H9 (cell line): ENCODE results near the gene HLA-DOA. TPM values are rescaled to one million over a fixed set of nuclear protein-coding genes. Genes with fewer than 3 reads are reported as not detected.
A peak's percentile ranks its signal among the peaks of the same experiment; 100 is the strongest.

ENCODE experiments used
- DNase-seq: peaks from one replicate; pipeline ENCODE4 v3.0.0-alpha.2; 2017
- H2AFZ ChIP-seq: one replicate; pipeline ENCODE4 v1.6.1; 2013; ENCODE audit warnings: mild to moderate bottlenecking, low read length, control low read depth, moderate library complexity
- H2AK5ac ChIP-seq: 2 replicates; pipeline ENCODE4 v1.6.1; 2013; ENCODE audit warnings: low read length, control low read depth, mixed read lengths; ENCODE audit not compliant: insufficient read length
- H2BK120ac ChIP-seq: one replicate; pipeline ENCODE4 v1.6.1; 2013; ENCODE audit warnings: low read depth, mild to moderate bottlenecking, low read length, control low read depth, inconsistent platforms; ENCODE audit not compliant: poor library complexity, severe bottlenecking
- H2BK12ac ChIP-seq: 2 replicates; pipeline ENCODE4 v1.6.1; 2013; ENCODE audit warnings: low read length, control low read depth, mixed read lengths, low read depth; ENCODE audit not compliant: insufficient read length
- H2BK15ac ChIP-seq: 2 replicates; pipeline ENCODE4 v1.6.1; 2013; ENCODE audit warnings: low read depth, low read length, control low read depth
- H2BK20ac ChIP-seq: one replicate; pipeline ENCODE4 v1.6.1; 2013; ENCODE audit warnings: low read depth, mild to moderate bottlenecking, low read length, control low read depth, inconsistent platforms; ENCODE audit not compliant: poor library complexity, severe bottlenecking
- H2BK5ac ChIP-seq: 2 replicates; pipeline ENCODE4 v1.6.1; 2013; ENCODE audit warnings: low read length, control low read depth, mixed read lengths; ENCODE audit not compliant: insufficient read length
- H3K14ac ChIP-seq: 2 replicates; pipeline ENCODE4 v1.6.1; 2013; ENCODE audit warnings: low read length, control low read depth; ENCODE audit not compliant: insufficient read depth
- H3K18ac ChIP-seq: 2 replicates; pipeline ENCODE4 v1.6.1; 2013; ENCODE audit warnings: low read depth, mild to moderate bottlenecking, mixed read lengths, low read length, control low read depth; ENCODE audit not compliant: insufficient read length
- H3K23ac ChIP-seq: 2 replicates; pipeline ENCODE4 v1.6.1; 2013; ENCODE audit warnings: low read length, control low read depth, mixed read lengths, low read depth; ENCODE audit not compliant: insufficient read length
- H3K23me2 ChIP-seq: 2 replicates; pipeline ENCODE4 v1.6.1; 2013; ENCODE audit warnings: low read depth, mild to moderate bottlenecking, mixed read lengths, low read length, control low read depth; ENCODE audit not compliant: insufficient read length, poor library complexity, severe bottlenecking
- H3K27ac ChIP-seq: 2 replicates; pipeline ENCODE4 v1.5.1; 2013; ENCODE audit warnings: low read length, control low read depth, mixed read lengths, low read depth; ENCODE audit not compliant: insufficient read length
- H3K27me3 ChIP-seq: 2 replicates; pipeline ENCODE4 v1.6.1; 2013; ENCODE audit warnings: low read length, control low read depth, inconsistent platforms; ENCODE audit not compliant: insufficient read depth
- H3K4ac ChIP-seq: 2 replicates; pipeline ENCODE4 v1.6.1; 2013; ENCODE audit warnings: low read depth, mild to moderate bottlenecking, control low read depth, inconsistent platforms, low read length, moderate library complexity
- H3K4me1 ChIP-seq: 2 replicates; pipeline ENCODE4 v1.6.1; 2013; ENCODE audit warnings: low read length, control low read depth, inconsistent platforms; ENCODE audit not compliant: insufficient read depth
- H3K4me2 ChIP-seq: 2 replicates; pipeline ENCODE4 v1.6.1; 2013; ENCODE audit warnings: low read length, control low read depth, mixed read lengths; ENCODE audit not compliant: insufficient read length, insufficient read depth
- H3K56ac ChIP-seq: 2 replicates; pipeline ENCODE4 v1.6.1; 2013; ENCODE audit warnings: low read depth, mild to moderate bottlenecking, mixed read lengths, low read length, control low read depth; ENCODE audit not compliant: insufficient read length
- H3K79me1 ChIP-seq: 2 replicates; pipeline ENCODE4 v1.6.1; 2013; ENCODE audit warnings: low read depth, mild to moderate bottlenecking, moderate library complexity, low read length, control low read depth, inconsistent platforms; ENCODE audit not compliant: insufficient read depth, poor library complexity, severe bottlenecking
- H3K79me2 ChIP-seq: 2 replicates; pipeline ENCODE4 v1.6.1; 2013; ENCODE audit warnings: low read length, control low read depth, inconsistent platforms; ENCODE audit not compliant: insufficient read depth
- H3K9ac ChIP-seq: 2 replicates; pipeline ENCODE4 v1.6.1; 2013; ENCODE audit warnings: low read length, control low read depth, mixed read lengths; ENCODE audit not compliant: insufficient read length; ENCODE audit errors: extremely low read depth
- H3K9me3 ChIP-seq: one replicate; pipeline ENCODE4 v1.6.1; 2013; ENCODE audit warnings: low read depth, low read length, inconsistent platforms; ENCODE audit not compliant: control insufficient read depth
- H3T11ph ChIP-seq: one replicate; pipeline ENCODE4 v1.6.1; 2013; ENCODE audit warnings: mild to moderate bottlenecking, low read length, control low read depth, inconsistent platforms
- H4K20me1 ChIP-seq: one replicate; pipeline ENCODE4 v1.6.1; 2013; ENCODE audit not compliant: control insufficient read depth, insufficient read length, insufficient read depth
- H4K5ac ChIP-seq: 2 replicates; pipeline ENCODE4 v1.6.1; 2013; ENCODE audit warnings: low read depth, mild to moderate bottlenecking, mixed read lengths, low read length, control low read depth; ENCODE audit not compliant: insufficient read length
- H4K8ac ChIP-seq: replicated peaks from 2 replicates; pipeline ENCODE4 v1.6.1; 2013; ENCODE audit warnings: low read length, control low read depth, mixed read lengths, low read depth; ENCODE audit not compliant: insufficient read length
- H4K91ac ChIP-seq: 2 replicates; pipeline ENCODE4 v1.6.1; 2013; ENCODE audit warnings: low read depth, mild to moderate bottlenecking, moderate library complexity, mixed read lengths, low read length, control low read depth; ENCODE audit not compliant: insufficient read length
- H3K27ac Mint-ChIP-seq, 3 experiments: 2 replicates in 2 of 3; 3 replicates in 1 of 3; pipeline ENCODE4 v1.8.0; 2020 to 2021; ENCODE audit warnings: mixed read lengths in 3 of 3, mild to moderate bottlenecking in 1 of 3, moderate library complexity in 1 of 3
- H3K27me3 Mint-ChIP-seq: 2 replicates; pipeline ENCODE4 v1.8.0; 2021; ENCODE audit warnings: low read depth, mild to moderate bottlenecking, moderate library complexity, mixed read lengths
- H3K36me3 Mint-ChIP-seq, 3 experiments: 2 replicates in 2 of 3; 3 replicates in 1 of 3; pipeline ENCODE4 v1.8.0; 2020 to 2021; ENCODE audit warnings: low read depth in 3 of 3, mixed read lengths in 3 of 3; ENCODE audit not compliant: insufficient read depth in 1 of 3
- H3K4me1 Mint-ChIP-seq, 2 experiments: 2 replicates each; pipeline ENCODE4 v1.8.0; 2020; ENCODE audit warnings: mixed read lengths in 2 of 2
- H3K4me3 Mint-ChIP-seq, 2 experiments: 2 replicates in 1 of 2; 3 replicates in 1 of 2; pipeline ENCODE4 v1.8.0; 2020 to 2021; ENCODE audit warnings: mild to moderate bottlenecking in 2 of 2, mixed read lengths in 2 of 2, moderate library complexity in 1 of 2
- H3K9me3 Mint-ChIP-seq, 2 experiments: 2 replicates in 1 of 2; 3 replicates in 1 of 2; pipeline ENCODE4 v1.8.0; 2020; ENCODE audit warnings: mild to moderate bottlenecking in 2 of 2, mixed read lengths in 2 of 2, moderate library complexity in 1 of 2
- WGBS: extraction: QIAGEN DNeasy Blood & Tissue Kit; methylation state at CpG from one replicate; pipeline ENCODE4 v1.1.7; 2013; ENCODE audit warnings: missing lambda C conversion rate, low lambda C conversion rate, mixed read lengths; ENCODE audit not compliant: insufficient read length; ENCODE audit errors: extremely low coverage; 5-methylcytosine and 5-hydroxymethylcytosine counted together
- total RNA-seq: library from RNA; stranded (reverse); gene quantifications from 2 replicates; pipeline ENCODE4 v1.2.1, GENCODE V29; 2021
- TF ChIP-seq, protein P1 (sequence below): fragments of 200-600 bp; sonication (generic); conservative IDR thresholded peaks from 3 replicates; pipeline ENCODE4 v1.8.0; 2021; ENCODE audit warnings: antibody characterized with exemption, mild to moderate bottlenecking

The HLA-DOA gene
- total RNA-seq, 1 experiment from 2014 or later = 15.6 TPM

DNA sequence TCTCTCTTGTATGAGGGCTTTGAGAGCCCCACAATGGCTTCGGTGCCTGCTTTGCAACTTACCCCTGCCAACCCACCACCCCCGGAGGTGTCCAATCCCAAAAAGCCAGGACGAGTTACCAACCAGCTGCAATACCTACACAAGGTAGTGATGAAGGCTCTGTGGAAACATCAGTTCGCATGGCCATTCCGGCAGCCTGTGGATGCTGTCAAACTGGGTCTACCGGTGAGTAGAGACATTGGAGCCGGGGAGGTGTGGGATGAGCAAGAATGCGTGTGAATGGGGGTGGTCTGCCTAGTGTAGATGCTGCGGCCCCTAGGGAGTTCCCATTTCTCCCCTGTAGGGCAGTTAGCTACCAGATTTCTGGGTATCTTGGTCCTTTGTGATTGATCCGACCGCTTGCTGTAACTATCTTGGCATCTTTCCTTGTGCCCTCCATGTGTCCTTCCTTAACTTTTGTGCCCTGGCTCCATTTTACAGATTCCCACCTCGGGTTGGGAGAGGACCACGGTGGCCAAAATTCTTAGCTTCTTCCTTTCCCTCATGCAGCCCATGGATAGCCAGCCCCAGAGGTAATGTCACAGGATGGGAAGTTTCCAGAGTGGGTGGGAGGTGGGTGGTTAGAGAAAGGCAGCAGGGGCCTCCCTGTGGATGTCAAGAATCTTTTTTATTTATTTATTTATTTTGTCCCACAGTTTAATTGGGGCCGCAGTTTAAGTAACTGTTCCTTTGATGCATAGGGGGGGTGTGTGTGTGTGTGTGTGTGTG lies 34.7 kb downstream of the HLA-DOA start:
- Histone ChIP-seq H4K5ac (no peak overlapping the region), H2BK20ac (no peak overlapping the region), H2BK5ac (no peak overlapping the region), H3K27me3 (no peaks in the 10 kb centered on the region), H2BK12ac (no peak overlapping the region), H3K56ac (no peak overlapping the region), H2AFZ (no peak overlapping the region), H3K9me3 (no peaks in the 10 kb centered on the region), H4K8ac (no peak overlapping the region), H3T11ph (no peak overlapping the region), H3K4me1 (no peaks in the 10 kb centered on the region), H3K18ac (no peak overlapping the region), H2AK5ac (no peak overlapping the region), H3K4ac (no peak overlapping the region), H3K79me1 (peaks cover 20% of the 10 kb centered on the region), H2BK15ac (no peak overlapping the region), H2BK120ac (no peak overlapping the region), H3K14ac (no peak overlapping the region), H3K9ac (peak overlapping the region; percentile 57), H3K4me2 (peak overlapping the region; percentile 87), H4K20me1 (no peaks in the 10 kb centered on the region), H3K27ac (no peak overlapping the region), H3K23ac (no peak overlapping the region), H3K79me2 (peaks cover 42% of the 10 kb centered on the region), H3K23me2 (peaks cover 18% of the 10 kb centered on the region), H4K91ac (no peak overlapping the region)
- Mint-ChIP-seq H3K36me3 (peaks cover 89 to 94% (median 93%) of the 10 kb centered on the region in 3 experiments), H3K4me3 (peak overlapping the region; percentile 96), H3K27me3 (peaks cover 4% of the 10 kb centered on the region), H3K27ac (peak overlapping the region in 2 of 3 experiments; percentile 79 to 86; a peak in 1 of 7 replicates), H3K4me1 (peaks cover 23 to 46% of the 10 kb centered on the region in 2 experiments), H3K9me3 (peaks cover 7 to 11% of the 10 kb centered on the region in 2 experiments)
- no peak for DNase-seq
- WGBS = no CpG with 5 or more reads among the region's 14 CpGs
- TF ChIP-seq, protein P1, sequence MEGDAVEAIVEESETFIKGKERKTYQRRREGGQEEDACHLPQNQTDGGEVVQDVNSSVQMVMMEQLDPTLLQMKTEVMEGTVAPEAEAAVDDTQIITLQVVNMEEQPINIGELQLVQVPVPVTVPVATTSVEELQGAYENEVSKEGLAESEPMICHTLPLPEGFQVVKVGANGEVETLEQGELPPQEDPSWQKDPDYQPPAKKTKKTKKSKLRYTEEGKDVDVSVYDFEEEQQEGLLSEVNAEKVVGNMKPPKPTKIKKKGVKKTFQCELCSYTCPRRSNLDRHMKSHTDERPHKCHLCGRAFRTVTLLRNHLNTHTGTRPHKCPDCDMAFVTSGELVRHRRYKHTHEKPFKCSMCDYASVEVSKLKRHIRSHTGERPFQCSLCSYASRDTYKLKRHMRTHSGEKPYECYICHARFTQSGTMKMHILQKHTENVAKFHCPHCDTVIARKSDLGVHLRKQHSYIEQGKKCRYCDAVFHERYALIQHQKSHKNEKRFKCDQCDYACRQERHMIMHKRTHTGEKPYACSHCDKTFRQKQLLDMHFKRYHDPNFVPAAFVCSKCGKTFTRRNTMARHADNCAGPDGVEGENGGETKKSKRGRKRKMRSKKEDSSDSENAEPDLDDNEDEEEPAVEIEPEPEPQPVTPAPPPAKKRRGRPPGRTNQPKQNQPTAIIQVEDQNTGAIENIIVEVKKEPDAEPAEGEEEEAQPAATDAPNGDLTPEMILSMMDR = no peak
